Retinal pigment epithelial cell (primary cell): ENCODE measurements around the gene PREP.
A peak's percentile ranks its signal among the peaks of the same experiment; 100 is the strongest.

Source experiments
- DNase-seq: peaks from one replicate; pipeline ENCODE4 v3.0.0-alpha.2; 2010; ENCODE audit warnings: low read depth
- H3K4me3 ChIP-seq: 2 replicates; pipeline ENCODE4 v1.5.1; 2011; ENCODE audit warnings: mild to moderate bottlenecking, low read length, control low read depth, moderate library complexity
- CTCF ChIP-seq: conservative IDR thresholded peaks from 2 replicates; pipeline ENCODE4 v1.5.1; 2011; ENCODE audit warnings: low read depth, low read length, control low read depth, inconsistent platforms

Gene PREP

DNA sequence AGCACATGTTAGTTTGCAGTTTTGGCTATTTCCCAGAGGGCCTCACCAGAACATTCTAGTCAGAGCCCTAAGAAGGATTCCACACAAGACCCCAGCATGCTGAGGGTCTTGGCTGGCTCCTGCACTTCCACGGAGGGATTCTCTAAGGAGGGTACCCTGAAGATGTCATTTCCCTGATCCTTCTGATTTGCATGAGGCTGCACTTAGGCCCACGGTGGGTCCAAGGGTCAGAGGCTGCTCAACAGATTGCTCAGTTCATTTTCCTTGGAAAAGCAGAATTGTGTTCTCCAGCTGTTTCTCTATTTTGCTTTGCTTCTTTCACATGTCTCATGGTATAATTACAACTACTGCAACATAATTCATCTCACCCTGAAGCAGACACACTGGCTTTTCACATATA, 22.2 kb downstream of the PREP start:
- DNase-seq, result no peak
- H3K4me3 ChIP-seq, result no peak overlapping the region
- no peak for TF ChIP-seq CTCF

DNA sequence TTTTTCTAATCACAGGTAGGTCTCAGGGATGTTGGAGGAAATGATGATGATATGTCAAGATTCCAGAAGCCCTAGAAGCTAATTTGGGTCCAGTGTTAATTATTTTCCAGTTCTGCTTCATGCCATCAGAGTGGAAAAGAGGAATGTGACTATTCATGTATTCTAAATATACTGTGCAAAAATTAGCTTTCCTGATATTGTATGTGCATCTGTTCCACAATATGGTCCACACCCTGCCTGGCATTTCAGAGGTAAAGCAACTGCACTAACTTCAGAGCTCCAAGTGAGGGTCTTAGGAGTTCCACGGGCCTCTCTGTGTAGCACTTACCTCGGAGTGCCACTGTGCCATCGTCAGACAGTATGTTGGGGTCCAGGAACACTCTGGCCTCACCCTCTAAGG, 27.1 kb downstream of the PREP start:
- no peak overlapping the region for H3K4me3 ChIP-seq
- TF ChIP-seq CTCF, result no peak
- DNase-seq, result no peak

DNA sequence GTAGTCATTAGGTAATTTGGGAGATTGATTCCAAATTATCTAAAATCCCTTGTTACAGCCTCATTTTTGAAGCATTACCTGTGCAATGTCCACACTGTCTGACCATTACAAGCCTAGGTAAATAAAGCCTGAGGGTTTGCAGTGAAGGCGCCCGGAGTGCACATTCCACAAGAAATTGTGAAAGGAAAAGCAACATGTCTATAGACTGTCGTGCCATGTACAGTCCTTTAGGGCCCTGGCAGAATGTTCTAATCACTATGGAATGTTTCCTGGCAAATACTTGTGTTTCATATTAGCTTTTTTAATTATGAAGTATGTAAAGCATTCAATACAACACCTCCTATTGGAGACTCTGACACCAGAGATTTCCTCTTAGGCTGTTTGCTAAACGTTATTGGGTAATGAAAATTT, 28.9 kb downstream of the PREP start:
- DNase-seq, result peak; percentile 68
- H3K4me3 ChIP-seq, result no peak overlapping the region
- TF ChIP-seq CTCF, result peak; percentile 16

GRCh38 chr6:105373481-105373880, 29.4 kb downstream of the PREP start:
- no peak overlapping the region for H3K4me3 ChIP-seq
- no peak for TF ChIP-seq CTCF
- no peak for DNase-seq

DNA sequence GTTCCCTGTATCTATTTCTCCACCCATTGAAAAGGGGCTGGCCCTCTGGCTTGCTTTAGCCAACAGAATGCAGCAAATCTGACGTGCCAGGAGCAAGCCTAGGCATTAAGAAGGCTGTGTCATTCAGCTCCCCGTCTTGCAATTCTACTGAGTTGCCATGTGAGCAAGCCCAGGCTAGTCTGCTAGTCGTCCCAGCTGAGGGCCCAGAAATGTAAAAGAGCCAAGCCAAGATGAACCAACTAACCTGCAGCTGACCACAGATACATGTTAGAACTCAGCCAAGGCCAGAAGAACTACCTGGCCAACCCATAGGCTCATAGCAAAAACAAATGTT, 30.1 kb downstream of the PREP start:
- no peak for TF ChIP-seq CTCF
- no peak overlapping the region for H3K4me3 ChIP-seq
- DNase-seq, result no peak

GRCh38 chr6:105372142-105372848, 30.6 kb downstream of the PREP start:
- TF ChIP-seq CTCF, result no peak
- DNase-seq, result no peak
- no peak overlapping the region for H3K4me3 ChIP-seq

DNA sequence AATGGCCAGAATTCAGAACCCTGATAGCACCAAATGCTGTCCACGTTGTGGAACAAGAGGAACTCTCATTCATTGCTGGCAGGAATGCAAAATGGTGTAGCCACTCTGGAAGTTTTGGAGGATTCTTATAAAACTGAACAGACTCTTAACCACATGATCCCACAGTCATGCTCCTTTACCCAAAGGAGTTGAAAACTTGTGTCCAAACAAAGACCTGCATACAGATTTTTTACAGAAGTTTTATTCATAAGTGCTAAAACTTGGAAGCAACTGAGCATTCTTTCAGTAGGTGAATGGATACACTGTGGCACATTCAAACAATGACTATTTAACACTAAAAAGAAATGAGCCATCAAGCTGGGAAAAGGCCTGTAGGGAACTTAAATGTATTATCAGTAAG, 32.5 kb downstream of the PREP start:
- no peak for TF ChIP-seq CTCF
- no peak overlapping the region for H3K4me3 ChIP-seq
- DNase-seq, result no peak
